Neural crest cell (in vitro differentiated cells): ENCODE measurements around the gene FCRL1. TPM values are rescaled to one million over a fixed set of nuclear protein-coding genes. Genes with fewer than 3 reads are reported as not detected.

Source experiments
- DNase-seq: peaks from one replicate; pipeline ENCODE4 v3.0.0; 2021; ENCODE audit warnings: low read depth, mixed read lengths, low spot score
- H3K27ac Mint-ChIP-seq: one replicate; pipeline ENCODE4 v1.8.0; 2021; ENCODE audit warnings: mild to moderate bottlenecking, mixed read lengths; ENCODE audit not compliant: unreplicated experiment
- H3K27me3 Mint-ChIP-seq: 2 replicates; pipeline ENCODE4 v1.8.0; 2021; ENCODE audit warnings: low read depth, mild to moderate bottlenecking, mixed read lengths
- H3K36me3 Mint-ChIP-seq: 2 replicates; pipeline ENCODE4 v1.8.0; 2021; ENCODE audit warnings: low read depth, mild to moderate bottlenecking, mixed read lengths
- H3K4me1 Mint-ChIP-seq: 2 replicates; pipeline ENCODE4 v1.8.0; 2021; ENCODE audit warnings: mixed read lengths
- H3K4me3 Mint-ChIP-seq: one replicate; pipeline ENCODE4 v1.8.0; 2021; ENCODE audit warnings: mild to moderate bottlenecking, mixed read lengths
- H3K9me3 Mint-ChIP-seq: 2 replicates; pipeline ENCODE4 v1.8.0; 2021; ENCODE audit warnings: mixed read lengths
- CTCF ChIP-seq: fragments of 200-600 bp; sonication (generic); conservative IDR thresholded peaks from 2 replicates; pipeline ENCODE4 v1.5.0; 2021; ENCODE audit warnings: antibody characterized with exemption, mild to moderate bottlenecking
- total RNA-seq: library from RNA; stranded (reverse); gene quantifications from 2 replicates; pipeline ENCODE4 v1.2.1, GENCODE V29; 2021

FCRL1 gene
- total RNA-seq, 1 donor from 2014 or later: not detected

GRCh38 chr1:157781048-157781447, 38.9 kb downstream of the FCRL1 start:
- peaks cover 6% of the 10 kb centered on the region for H3K4me1 Mint-ChIP-seq
- no peak overlapping the region for H3K27ac Mint-ChIP-seq
- DNase-seq: no peak
- no peak overlapping the region for H3K4me3 Mint-ChIP-seq
- peaks cover 15% of the 10 kb centered on the region for H3K27me3 Mint-ChIP-seq
- TF ChIP-seq CTCF: no peak
- H3K9me3 Mint-ChIP-seq: no peaks in the 10 kb centered on the region
- H3K36me3 Mint-ChIP-seq: no peaks in the 10 kb centered on the region

DNA sequence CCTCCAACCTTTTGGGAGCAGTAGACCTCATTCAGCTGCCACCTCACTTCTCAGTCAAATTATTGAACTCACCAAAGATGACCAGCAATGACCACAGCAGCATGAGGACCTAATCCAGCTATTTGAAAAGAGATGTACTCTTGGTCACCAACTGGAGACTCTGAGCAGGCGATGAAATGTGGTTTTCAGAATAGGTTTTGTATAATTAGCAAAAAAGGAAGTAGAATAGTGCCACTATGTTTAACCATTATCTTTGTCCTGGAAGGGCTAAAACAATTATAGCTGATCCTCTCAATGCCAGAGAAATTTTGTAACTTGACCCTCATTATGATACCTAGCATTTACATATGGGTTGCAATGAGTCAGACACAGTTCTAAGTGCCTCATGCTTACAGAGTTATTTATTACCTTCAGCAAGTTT, 42.9 kb downstream of the FCRL1 start, which contains the start of gene FCRL2:
FCRL2 (minus strand) TSS at position 162 of the 421 bp plus-strand sequence; CDS start at position 103, 59 bp downstream.
- Mint-ChIP-seq H3K27ac (no peak within 1 kb of the TSS), H3K4me3 (no peak within 1 kb of the TSS), H3K4me1 (peaks cover 6% of the 10 kb centered on the region), H3K9me3 (no peaks in the 10 kb centered on the region), H3K27me3 (peaks cover 22% of the 10 kb centered on the region), H3K36me3 (no peaks in the 10 kb centered on the region)
- DNase-seq: no peak
- TF ChIP-seq CTCF: no peak

GRCh38 chr1:157775101-157775870, 44.6 kb downstream of the FCRL1 start:
- no peaks in the 10 kb centered on the region for H3K9me3 Mint-ChIP-seq
- H3K36me3 Mint-ChIP-seq: no peaks in the 10 kb centered on the region
- no peak for DNase-seq
- no peak for TF ChIP-seq CTCF
- H3K4me3 Mint-ChIP-seq: no peak overlapping the region
- H3K4me1 Mint-ChIP-seq: peaks cover 6% of the 10 kb centered on the region
- no peak overlapping the region for H3K27ac Mint-ChIP-seq
- peaks cover 22% of the 10 kb centered on the region for H3K27me3 Mint-ChIP-seq

DNA sequence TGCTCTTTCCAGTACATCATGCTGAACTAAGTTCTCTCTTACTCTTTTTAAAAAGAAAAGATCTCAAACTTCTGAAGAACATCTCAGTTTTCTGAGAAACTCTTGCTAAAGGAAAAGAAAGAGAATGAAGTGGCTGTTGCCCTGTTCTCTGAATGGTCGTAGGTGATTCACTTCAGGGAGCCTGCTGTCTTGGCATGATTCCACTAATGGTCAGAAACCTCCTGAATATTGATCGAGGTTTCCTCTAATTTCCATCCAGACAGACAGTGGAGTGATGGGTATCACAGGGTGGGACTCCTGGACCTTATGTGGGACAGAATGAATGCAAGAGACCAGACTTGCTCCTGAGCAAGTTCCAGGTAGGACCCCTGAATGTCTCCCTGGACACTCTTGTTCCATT, 45.5 kb downstream of the FCRL1 start:
- no peaks in the 10 kb centered on the region for H3K9me3 Mint-ChIP-seq
- H3K36me3 Mint-ChIP-seq: no peaks in the 10 kb centered on the region
- TF ChIP-seq CTCF: no peak
- peaks cover 22% of the 10 kb centered on the region for H3K27me3 Mint-ChIP-seq
- H3K4me3 Mint-ChIP-seq: no peak overlapping the region
- DNase-seq: no peak
- peaks cover 1% of the 10 kb centered on the region for H3K4me1 Mint-ChIP-seq
- H3K27ac Mint-ChIP-seq: no peak overlapping the region

DNA sequence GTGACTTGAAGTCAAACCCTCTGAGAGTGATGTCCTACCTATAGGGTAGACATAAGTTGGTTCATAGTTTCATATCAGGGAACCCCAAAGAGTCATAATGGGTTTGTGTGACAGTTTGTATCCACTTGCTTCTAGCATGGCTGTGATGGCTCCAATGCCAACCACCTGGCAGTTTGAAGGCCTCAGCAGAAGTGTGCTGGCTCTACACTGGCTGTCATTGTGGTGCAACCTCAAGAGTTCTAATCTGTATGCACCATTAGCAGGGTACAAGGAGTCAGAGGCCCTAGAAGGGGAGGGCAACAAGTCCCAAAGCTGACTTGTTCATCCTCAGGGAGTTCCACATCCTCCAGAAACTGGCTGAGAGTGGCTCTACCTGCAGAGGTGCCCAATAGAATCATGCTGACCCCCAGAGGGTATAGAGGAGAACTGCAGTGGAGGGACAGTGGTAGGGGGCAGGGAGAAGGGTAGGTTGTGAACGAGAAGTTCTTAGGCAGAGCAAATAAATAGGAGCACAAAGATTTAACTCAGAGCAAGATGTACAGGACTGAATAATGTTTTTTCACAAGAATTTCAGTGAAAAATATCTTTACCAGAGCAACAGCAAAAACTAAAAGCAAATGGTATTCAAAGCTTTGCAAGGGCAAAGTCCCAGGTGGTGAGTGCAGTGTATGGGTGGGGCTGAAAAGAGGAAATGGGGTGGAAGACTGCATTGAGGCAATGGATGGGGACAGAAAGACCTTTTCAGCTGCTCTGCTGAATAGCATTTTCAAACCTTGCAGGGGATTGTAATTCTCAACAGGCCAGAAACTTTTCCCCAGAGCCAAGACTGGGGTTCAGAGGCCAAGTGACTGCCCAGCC, 46.2 kb downstream of the FCRL1 start:
- peak; percentile 31 for TF ChIP-seq CTCF
- H3K4me1 Mint-ChIP-seq: no peaks in the 10 kb centered on the region
- no peaks in the 10 kb centered on the region for H3K36me3 Mint-ChIP-seq
- H3K4me3 Mint-ChIP-seq: no peak overlapping the region
- no peaks in the 10 kb centered on the region for H3K9me3 Mint-ChIP-seq
- DNase-seq: no peak
- H3K27me3 Mint-ChIP-seq: peaks cover 22% of the 10 kb centered on the region
- no peak overlapping the region for H3K27ac Mint-ChIP-seq
